Islet precursor cell (in vitro differentiated cells): ENCODE data around the gene NKPD1.

Experiments used
- DNase-seq: peaks from one replicate; pipeline ENCODE4 v3.0.0-alpha.2; 2018

Gene NKPD1

DNA sequence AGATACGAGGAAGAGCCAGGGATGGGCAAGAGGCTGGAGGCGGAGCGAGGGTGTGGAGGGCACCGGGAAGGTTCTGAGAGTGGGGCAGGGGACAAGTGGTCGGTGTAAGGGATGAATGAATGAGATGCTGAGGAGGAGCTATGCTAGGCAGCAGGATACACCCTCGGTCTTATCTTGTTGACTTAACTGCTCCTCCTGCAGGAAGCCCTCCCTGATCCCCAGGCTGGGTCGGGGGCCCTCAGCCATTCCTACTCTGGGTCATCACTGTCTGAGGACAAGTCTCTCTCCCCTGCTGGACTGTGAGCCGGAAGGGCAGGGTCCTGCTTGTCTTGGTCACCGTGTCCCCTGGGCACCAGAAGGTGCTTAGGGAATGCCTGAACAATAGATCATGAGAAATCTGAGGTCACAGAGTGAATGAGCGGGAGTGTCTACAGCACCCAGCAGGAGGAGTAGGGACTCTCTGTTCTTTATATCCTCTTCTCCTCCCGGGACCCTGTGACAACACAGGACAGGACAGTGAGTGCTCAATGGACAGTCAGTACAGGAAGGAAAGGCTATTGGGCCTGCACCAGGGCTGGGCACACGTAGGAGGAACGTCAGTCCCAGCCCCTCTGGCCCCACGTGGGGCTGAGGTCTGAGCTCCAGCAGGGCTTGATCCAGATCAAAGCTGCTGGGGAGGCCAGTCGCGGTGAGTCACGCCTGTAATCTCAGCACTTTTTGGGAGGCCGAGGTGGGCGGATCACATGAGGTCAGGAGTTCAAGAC, 6.5 kb downstream of the NKPD1 start:
- DNase-seq: peak; percentile 82

DNA sequence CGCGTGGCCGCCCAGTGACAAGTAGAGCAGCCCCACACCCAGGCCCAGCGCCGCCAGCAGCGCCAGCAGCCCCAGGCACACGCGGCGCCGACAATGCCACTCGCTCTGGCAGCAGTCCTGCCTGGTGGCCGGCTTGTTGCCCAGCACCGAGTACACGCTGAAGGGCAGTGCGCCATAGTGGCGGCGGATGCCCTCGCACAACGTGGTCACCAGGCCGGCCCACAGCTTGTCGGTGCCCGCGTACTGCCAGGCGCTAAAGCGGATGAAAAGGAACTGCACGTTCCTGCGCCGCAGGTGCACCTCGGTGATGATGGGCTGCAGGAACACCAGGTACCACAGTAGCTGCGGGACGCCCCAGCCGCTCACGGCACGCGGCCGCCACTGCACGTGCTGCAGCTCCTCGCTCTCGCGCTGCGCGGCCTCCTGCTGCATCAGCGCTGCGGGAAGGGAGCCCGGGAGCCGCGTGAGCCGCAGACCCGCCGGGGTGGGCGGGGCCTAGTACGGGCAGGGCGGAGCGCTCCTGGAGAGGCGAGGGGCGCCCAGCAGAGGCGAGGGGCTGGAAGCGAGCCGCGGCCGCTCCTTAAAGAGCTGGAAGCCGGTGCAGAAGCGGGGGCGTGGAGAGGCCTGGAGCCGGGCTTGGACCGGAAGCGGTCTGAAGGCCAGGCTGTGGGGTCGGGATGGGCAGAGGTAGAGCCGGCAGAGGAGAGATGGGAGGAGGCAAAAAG, 7.3 kb downstream of the NKPD1 start:
- peak; percentile 78 for DNase-seq

DNA sequence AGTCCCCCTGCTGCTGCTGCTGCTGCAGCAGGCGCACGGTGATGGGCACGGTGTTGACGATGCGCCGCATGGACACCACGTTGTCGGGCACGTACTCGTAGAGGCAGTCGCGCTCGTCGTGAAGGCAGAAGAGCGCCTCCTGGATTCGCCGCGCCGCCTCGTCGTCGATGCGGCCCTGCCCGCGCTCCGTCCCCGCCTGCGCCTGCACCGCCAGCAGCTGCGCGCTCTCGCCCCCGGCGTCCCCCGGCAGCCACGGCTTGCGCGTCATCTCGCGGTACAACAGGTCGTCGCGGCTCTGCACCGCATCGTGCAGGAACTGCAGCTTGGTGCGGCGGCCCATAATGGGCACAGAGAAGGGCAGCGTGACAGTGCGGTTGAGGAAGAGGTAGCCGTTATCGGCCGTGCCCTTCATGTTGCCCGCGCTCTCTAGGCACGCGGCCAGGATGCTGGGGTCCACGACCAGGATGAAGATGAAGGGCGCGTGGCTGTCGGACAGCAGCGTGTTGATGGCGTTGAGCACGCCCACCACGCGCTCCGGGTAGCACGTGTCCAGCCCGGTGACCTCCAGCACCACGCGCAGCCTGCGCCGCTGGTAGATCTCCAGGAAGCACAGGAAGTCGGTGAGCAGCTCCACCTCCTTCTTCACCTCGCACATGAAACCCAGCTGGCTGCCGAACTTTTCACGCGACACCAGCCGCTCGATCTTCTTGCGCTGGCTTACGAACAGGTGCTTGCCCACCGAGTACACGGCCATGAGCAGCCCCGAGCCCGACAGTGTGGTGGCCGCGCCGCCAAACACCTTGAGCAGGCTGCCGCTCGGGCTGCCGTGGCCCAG, 8.1 kb downstream of the NKPD1 start:
- peak; percentile 71 for DNase-seq

DNA sequence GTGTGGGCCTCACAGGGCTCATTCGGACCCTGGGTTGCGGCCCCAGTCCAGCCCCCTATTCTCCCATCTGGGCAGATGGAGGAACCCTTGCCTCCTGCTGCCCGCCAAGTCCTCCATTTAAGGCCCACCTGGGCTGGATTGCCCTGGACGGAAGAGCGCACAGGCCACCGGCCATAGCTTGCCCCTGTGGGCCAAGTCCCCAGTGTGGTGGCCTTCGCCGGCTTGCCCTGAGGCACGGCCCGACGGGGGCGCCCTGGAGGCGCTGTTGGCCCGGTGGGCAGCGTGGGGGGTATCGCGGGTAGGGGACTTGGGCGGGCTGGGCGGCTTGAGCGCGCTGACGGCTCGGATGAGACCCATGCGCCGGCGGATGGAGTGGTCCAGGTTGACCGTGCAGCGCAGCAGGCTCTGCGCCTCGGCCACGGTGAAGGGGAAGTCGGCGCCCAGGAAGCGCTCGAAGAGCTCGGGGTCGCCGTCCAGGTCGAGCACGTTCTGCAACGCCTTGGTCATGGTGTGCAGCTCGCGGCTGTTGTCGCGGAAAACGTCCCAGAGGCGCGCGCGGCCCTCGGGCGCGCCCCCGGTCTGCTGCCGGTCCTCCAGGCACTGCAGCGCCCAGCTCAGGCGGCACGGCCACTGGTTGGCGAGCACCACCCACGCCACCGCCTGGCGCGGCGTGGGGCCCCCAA, 8.8 kb downstream of the NKPD1 start:
- DNase-seq: no peak

DNA sequence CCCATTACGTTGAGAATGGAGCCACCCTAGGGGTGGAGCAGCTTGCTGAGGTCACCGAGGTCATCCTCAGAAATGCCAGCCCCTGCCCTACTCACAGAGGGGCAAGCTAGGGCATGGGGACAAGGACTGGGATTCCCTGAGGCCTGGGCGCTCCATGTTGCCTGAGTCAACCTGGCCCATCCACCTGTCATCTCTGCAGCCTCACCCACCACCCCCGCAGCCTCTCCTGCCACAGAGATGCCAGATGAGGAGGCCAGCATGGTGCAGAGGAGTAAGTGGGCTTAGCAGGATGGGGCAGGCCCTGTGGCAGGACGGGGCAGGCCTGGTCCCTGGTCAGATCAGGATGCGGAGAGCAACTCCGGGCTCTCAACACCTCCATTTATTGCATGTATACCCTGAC, 9.5 kb downstream of the NKPD1 start:
- DNase-seq: no peak

DNA sequence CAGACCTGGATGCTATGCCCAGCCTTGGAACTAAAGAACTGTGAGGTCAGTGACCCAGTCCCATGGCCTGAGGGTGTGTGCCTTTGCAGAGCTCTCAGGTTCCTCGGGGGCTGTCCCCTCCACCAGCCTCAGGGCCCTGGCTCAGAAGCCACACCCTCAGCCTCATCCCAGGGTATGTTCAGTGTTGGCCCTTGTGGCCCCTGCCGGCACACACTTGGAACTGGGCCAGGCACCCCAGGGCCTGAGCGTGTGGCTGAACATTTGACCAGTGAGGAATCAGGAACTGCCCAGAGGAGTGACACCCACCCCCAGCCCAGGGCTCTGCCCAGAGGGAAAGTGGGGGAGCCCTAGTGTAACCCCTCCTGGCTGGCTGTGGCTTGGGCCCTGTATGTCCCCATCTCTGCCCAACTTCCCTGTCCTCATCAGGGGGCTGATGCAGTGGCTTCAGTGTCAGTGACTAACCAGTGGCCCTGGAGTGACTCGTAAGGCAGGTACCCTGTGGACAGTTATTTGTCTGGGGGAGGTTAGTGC, 10.0 kb downstream of the NKPD1 start:
- no peak for DNase-seq

DNA sequence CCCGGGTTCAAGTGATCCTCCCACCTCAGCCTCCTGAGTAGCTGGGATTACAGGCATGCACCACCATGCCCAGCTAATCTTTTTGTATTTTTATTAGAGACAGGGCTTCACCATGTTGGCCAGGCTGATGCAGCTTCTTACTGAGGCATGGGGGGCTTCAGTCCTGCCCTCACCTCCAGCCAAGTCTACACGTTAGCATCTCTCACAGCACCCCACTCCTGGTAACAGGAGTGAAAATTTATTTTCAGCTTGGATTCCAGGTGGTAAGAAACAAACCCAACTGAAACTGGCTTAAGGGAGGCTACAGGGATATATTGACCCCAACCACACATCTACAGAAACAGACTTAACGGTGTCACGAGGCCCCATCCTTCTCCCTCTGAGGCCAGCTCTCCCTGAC, 10.6 kb downstream of the NKPD1 start:
- no peak for DNase-seq

DNA sequence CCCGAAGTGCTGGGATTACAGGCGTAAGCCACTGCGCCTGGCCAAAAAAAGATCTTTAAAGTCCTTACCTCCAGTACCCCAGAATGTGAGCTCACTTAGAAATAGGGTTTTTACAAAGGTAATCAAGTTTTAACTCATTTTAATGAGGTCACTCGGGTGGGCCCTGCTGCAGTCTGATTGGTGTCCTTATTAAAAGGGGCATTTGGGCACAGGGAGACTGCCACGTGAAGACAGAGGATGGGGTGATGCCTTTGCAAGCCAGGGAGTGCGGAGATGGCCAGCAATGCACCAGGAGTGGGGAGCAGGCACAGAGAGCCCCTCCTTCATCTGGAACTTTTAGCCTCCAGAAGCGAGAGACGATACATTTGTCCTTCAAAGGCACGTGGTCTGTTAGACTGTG, 11.7 kb downstream of the NKPD1 start:
- no peak for DNase-seq

DNA sequence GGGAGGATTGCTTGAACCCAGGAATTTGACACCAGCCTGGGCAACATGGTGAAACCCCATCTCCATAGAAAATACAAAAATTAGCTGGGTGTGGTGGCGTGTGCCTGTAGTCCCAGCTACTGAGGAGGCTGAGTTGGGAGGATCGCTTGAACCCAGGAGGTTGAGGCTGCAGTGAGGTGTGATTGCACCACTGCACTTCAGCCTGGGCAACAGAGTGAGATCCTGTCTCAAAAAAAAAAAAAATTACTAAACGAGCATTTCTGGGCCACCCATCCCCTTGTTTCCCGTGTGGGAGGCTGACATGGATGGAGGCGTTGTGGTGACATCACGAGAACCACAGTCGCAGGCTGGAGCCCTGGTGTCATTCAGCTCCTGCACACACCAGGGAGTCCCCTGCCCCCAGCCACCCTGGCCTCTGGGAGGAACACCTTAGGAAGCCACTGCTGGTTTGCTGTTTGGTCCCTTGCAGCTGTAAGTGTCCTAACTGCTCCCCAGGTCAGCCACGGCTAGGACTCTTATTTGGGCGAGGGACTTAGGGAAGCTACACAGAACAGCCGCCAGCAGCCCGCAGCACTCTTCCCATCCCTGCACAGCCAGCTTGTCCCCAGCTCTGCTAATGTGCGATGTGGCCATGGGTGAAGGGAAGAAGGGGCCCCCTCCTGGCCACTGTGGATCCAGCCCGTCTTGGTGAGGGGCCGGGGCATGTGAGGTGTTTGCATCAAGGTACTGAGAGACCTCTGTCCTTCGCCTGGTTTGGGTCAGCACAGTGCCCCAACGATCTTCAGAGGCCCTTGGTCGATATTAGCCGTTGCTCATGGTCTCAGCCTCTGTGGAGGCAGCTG, 12.7 kb downstream of the NKPD1 start:
- peak; percentile 66 for DNase-seq

DNA sequence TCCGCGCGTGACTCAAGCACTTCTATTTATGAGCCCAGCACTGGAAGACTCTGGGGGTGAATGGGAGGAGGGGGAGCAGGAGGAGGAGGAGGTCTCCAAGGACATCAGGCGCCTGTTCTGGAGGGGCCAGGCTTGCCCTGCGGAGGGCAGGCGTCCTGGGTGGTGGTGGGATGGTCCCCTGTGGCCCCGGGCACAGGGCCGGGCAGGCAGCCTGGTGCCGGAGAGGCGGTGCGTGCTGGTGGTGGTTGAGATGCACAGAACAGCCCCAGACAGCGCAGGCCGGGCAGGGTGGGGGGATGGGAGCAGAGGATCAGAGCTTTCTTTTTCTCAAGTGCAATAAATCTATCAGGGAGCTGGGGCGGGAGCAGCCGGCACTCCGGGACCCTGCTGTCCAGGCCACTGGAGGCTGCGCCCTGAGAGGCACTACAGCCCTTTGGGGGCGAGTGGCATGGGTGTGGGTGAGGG, 14.0 kb downstream of the NKPD1 start:
- DNase-seq: no peak

DNA sequence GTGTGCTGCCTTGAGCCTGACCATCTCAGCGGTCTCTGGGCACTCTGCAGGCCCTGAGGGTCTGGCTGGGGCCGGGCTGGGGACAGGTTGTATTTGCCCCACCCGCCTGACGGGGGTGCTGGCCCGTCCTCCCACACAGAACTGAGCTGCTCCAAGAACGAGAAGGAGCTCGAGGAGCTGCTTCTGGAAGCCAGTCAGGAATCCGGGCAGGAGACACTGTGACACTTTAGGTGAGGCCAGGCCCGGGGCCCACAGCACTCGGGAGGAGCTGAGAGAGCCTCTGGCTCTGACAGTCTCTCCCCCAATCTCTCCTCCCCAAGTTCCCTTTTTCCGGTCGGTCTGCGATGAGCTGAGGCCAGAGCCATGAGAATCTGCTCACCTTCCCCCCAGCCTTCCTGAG, 14.5 kb downstream of the NKPD1 start:
- DNase-seq: no peak

DNA sequence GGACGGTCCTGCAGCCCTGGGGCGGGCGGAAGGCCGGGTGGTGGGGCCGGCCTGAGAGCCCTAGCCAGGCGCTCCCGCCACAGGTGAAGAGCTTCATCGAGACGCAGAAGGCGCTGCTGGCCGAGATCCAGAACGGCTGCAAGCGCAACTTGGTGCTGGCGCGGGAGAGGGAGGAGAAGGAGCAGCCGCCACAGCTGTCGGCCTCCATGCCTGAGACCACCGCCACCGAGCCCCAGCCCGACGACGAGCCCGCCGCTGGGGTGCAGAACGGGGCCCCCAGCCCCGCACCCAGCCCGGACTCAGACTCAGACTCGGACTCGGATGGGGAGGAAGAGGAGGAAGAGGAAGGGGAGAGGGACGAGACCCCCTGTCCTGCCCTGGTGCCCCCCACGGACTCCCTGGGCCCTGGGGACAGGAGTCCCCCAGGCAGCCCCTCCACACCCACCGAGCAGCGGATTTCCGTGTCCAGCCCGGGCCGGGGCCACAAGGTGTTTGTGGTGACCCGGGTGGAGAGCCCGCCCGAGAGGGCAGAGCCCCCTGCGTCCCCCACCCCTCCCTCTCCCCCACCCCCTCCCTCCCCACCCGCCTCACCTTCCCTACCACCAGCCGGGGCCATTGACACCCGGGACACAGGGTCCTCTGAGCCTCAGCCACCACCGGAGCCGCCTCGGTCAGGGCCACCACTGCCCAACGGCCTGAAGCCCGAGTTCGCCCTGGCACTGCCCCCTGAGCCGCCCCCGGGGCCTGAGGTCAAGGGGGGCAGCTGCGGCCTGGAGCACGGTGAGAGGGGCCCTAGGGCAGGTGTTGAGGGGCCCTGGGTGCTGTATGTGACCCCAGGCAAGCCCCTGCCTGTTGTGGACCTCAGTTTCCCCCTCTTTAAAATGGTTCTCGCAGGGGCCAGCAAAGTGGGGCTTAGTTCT, 15.3 kb downstream of the NKPD1 start:
- no peak for DNase-seq

DNA sequence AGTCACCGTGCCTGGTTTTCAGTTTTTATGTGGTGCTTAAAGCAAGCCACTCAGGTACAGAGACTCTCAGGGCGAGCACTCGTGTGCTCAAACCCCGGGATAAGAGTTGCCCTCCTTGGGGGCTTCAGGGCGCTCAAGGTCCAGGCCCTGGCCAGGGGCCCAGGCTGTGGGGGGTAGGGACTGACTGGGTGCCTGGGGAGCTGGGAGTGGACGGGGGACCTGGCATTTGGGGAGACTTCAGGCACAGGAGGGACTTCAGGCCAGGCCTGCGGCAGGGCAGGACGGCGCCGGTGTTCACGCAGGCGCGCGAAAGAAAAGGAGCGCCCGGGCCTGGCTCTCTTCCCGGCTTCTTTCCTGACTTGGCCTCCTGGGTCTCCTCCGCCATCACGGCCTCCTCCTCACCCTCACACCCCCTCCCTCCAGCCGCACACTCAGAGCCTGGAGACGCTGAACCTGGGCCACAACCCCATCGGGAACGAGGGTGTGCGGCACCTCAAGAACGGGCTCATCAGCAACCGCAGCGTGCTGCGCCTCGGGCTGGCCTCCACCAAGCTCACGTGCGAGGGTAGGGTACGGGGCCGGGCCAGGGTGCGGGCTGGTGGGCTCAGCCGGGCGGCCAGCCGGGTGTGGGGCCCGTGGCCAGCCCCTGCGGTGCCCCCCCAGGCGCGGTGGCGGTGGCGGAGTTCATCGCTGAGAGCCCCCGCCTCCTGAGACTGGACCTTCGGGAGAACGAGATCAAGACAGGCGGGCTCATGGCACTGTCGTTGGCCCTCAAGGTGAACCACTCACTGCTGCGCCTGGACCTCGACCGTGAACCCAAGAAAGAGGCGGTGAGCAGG, 16.1 kb downstream of the NKPD1 start:
- DNase-seq: no peak

DNA sequence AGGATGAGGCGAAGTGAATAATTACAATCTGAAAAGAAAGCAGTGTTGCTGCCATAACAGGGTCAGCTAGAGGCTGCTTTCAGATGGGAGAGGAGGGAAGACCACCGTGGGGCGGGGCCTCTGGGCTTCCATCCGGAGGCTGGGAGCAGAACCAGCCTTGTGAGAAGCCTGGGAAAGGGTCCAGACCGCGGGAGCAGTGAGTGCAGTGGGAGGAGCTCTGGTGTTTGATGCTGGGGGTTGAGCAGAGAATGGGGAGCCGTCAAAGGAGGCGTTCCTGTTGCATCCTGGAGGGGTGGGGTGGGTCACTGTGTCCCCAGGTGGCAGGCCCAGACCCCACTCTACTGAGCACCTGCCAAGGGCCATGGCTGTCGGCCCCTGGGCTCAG, 18.1 kb downstream of the NKPD1 start:
- no peak for DNase-seq

DNA sequence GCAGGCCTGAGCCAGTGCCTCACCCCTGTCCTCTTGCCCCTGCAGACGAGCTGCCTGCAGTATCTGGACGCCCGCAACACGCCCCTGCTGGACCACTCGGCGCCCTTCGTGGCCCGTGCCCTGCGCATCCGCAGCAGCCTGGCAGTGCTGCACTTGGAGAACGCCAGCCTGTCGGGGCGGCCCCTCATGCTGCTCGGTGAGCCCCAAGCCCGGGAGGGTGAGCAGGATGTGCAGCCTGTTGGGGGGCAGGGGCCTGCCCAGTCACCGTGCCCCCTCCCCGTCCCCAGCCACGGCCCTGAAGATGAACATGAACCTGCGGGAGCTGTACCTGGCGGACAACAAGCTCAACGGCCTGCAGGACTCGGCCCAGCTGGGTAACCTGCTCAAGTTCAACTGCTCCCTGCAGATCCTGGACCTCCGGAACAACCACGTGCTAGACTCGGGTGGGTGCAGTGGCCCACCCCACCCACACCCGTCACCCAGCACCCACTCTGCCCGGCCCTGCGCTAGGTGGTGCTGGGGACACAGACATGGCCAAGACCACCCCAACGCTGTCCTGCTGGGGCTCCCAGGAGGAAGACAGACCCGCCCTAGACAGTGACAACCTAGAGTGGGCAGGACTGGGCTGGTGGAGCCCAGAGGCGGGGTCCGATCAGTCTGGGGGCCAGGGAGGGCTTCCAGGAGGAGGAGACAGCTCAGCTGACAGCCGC, 18.6 kb downstream of the NKPD1 start:
- DNase-seq: no peak

DNA sequence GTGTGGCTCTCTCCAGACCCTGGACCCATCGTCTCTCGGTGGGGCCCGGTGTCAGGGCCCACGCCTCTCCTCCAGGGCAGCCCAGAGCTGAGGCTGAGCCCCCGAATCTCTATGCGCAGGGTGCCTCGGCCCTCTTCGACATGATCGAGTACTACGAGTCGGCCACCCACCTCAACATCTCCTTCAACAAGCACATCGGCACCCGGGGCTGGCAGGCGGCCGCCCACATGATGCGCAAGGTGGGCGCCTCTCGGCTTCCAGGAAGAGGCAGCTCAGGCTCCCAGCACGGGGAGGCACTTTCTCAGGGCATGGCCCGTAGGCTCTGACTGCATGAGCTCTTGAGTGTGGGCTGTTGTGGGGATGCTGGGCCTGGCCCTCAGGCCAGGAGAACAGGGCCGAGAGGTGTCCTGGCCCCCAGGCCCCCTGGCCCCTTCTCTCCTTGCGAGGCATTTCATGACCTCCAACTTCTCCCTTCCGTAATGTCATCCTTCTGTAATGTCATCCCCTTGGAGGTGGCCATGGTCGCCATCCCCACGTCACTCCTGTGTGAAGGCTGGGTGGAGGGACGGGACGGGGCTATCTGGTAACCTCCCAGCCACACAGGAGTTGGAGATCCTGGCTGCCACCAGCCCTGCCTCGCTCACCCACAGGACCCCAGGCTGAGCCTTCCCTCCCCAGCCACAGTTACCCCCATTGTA, 19.4 kb downstream of the NKPD1 start:
- DNase-seq: no peak

DNA sequence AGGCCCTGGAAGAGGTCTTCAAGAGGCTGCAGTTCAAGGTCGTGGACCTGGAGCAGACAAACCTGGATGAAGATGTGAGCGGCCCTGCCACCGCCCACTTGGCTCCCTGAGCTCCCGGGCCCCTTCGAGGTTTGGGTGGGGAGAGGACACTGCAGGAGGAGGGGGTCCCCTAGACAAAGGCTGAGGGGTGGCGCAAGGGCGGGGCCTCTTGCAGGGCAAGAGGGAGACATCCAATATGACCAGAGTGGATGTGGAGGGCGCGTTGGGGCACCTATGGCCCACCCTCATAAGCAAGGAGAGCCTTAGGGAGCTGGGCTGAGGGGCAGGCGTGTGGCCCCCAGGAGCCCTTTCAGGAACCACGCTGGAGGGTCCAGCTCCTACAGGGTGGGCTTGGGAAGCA, 20.2 kb downstream of the NKPD1 start:
- DNase-seq: no peak

DNA sequence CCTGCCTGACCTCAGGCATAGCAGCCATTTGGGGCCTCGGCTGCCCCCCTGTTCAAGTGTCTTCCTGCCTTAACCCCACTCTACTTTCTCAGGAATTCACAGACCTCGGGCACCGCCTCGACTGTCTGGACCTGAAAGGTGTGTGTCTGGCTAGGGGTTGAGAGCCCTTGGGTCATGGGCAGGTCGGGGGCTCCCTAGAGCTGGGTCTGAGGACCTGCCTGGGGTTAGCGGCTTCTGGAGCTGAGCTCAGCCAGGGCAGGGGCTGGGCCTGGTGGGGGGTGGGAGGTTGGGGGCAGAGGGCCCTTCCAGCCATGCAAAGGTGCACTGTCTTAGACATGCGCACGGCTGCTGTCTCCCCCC, 20.7 kb downstream of the NKPD1 start:
- DNase-seq: no peak
